ENCODE results near the gene CFAP46.
A peak's percentile ranks its signal among the peaks of the same experiment; 100 is the strongest.
"Not testable (repeated sequence)": the region's sequence is repeated elsewhere in the genome, so short reads cannot be mapped to it uniquely, and the experiment has no call there.

CFAP46 gene

GRCh38 chr10:132774902-132775863, 167.2 kb downstream of the CFAP46 start:
- no peak for ATAC-seq (ENCODE audit: insufficient read depth, low read depth)
- H3K36me3 ChIP-seq (ENCODE audit: insufficient read depth, low read length), result peaks cover 37% of the 10 kb centered on the region
- no peaks in the 10 kb centered on the region for H3K27me3 ChIP-seq (ENCODE audit: insufficient read depth, low read length, poor library complexity)
- no peak overlapping the region for H3K9ac ChIP-seq (ENCODE audit: low read depth, low read length)
- H2AFZ ChIP-seq (ENCODE audit: low read depth, low read length), result no peak overlapping the region
- H3K4me1 ChIP-seq (ENCODE audit: insufficient read depth, low read length), result no peaks in the 10 kb centered on the region
- H3K4me3 ChIP-seq (ENCODE audit: low read depth in 1 of 2, low read length in 2 of 2), result no peak overlapping the region
- H4K20me1 ChIP-seq (ENCODE audit: insufficient read depth, low read length), result 0 out of 2 replicates have a peak, but pooled peaks cover 8% of the 10 kb centered on the region
- TF ChIP-seq CTCF (IDR thresholded peaks at IDR 0.05; ENCODE audit: borderline replicate concordance, extremely low read depth, low read length, poor library complexity, severe bottlenecking) (no peak), EZH2 (IDR thresholded peaks at IDR 0.05; ENCODE audit: borderline replicate concordance, low read depth, low read length, severe bottlenecking) (no peak)
- no peaks in the 10 kb centered on the region for H3K9me3 ChIP-seq (ENCODE audit: insufficient read depth, low read length, severe bottlenecking)
- DNase-seq, result no peak
- H3K79me2 ChIP-seq (ENCODE audit: insufficient read depth, low read length), result no peaks in the 10 kb centered on the region
- no peak overlapping the region for H3K4me2 ChIP-seq (ENCODE audit: insufficient read depth, low read length)
- H3K27ac ChIP-seq (ENCODE audit: low read length), result no peak overlapping the region

GRCh38 chr10:132774181-132774901, 168.0 kb downstream of the CFAP46 start:
- peaks cover 41% of the 10 kb centered on the region for H3K36me3 ChIP-seq (ENCODE audit: insufficient read depth, low read length)
- H3K9me3 ChIP-seq (ENCODE audit: insufficient read depth, low read length, severe bottlenecking), result no peaks in the 10 kb centered on the region
- DNase-seq (no peak), ATAC-seq (ENCODE audit: insufficient read depth, low read depth) (peak; percentile 37; the same call in 1 of the 3 replicates)
- 0 out of 2 replicates have a peak, but pooled peaks cover 8% of the 10 kb centered on the region for H4K20me1 ChIP-seq (ENCODE audit: insufficient read depth, low read length)
- H3K79me2 ChIP-seq (ENCODE audit: insufficient read depth, low read length), result no peaks in the 10 kb centered on the region
- H3K27ac ChIP-seq (ENCODE audit: low read length), result no peak overlapping the region
- H3K4me3 ChIP-seq (ENCODE audit: low read depth in 1 of 2, low read length in 2 of 2), result no peak overlapping the region
- no peaks in the 10 kb centered on the region for H3K4me1 ChIP-seq (ENCODE audit: insufficient read depth, low read length)
- TF ChIP-seq CTCF (IDR thresholded peaks at IDR 0.05; ENCODE audit: borderline replicate concordance, extremely low read depth, low read length, poor library complexity, severe bottlenecking) (no peak), EZH2 (IDR thresholded peaks at IDR 0.05; ENCODE audit: borderline replicate concordance, low read depth, low read length, severe bottlenecking) (no peak)
- H2AFZ ChIP-seq (ENCODE audit: low read depth, low read length), result no peak overlapping the region
- H3K4me2 ChIP-seq (ENCODE audit: insufficient read depth, low read length), result no peak overlapping the region
- no peaks in the 10 kb centered on the region for H3K27me3 ChIP-seq (ENCODE audit: insufficient read depth, low read length, poor library complexity)
- no peak overlapping the region for H3K9ac ChIP-seq (ENCODE audit: low read depth, low read length)

- not testable (repeated sequence) for H3K4me2 ChIP-seq (ENCODE audit: insufficient read depth, low read length); H3K4me3 ChIP-seq (ENCODE audit: low read depth in 1 of 2, low read length in 2 of 2); H2AFZ ChIP-seq (ENCODE audit: low read depth, low read length); H4K20me1 ChIP-seq (ENCODE audit: insufficient read depth, low read length); H3K9ac ChIP-seq (ENCODE audit: low read depth, low read length); DNase-seq; H3K79me2 ChIP-seq (ENCODE audit: insufficient read depth, low read length); H3K27me3 ChIP-seq (ENCODE audit: insufficient read depth, low read length, poor library complexity); ATAC-seq (ENCODE audit: insufficient read depth, low read depth); H3K27ac ChIP-seq (ENCODE audit: low read length); H3K4me1 ChIP-seq (ENCODE audit: insufficient read depth, low read length)
- Histone ChIP-seq H3K36me3 (ENCODE audit: insufficient read depth, low read length) (peaks cover 45% of the 10 kb centered on the region), H3K9me3 (ENCODE audit: insufficient read depth, low read length, severe bottlenecking) (peaks cover 11% of the 10 kb centered on the region)
Measured at GRCh38 chr10:132772816-132773215, 169.6 kb downstream of the CFAP46 start.
